CD4-positive, alpha-beta T cell treated with Interleukin-17A for 1 hour (primary cell): ENCODE measurements around the gene RPIA.
"Not testable (repeated sequence)": the region's sequence is repeated elsewhere in the genome, so short reads cannot be mapped to it uniquely, and the experiment has no call there.

Source experiments
- DNase-seq: peaks from one replicate; pipeline ENCODE4 v3.0.0-alpha.2; 2020

The RPIA gene

DNA sequence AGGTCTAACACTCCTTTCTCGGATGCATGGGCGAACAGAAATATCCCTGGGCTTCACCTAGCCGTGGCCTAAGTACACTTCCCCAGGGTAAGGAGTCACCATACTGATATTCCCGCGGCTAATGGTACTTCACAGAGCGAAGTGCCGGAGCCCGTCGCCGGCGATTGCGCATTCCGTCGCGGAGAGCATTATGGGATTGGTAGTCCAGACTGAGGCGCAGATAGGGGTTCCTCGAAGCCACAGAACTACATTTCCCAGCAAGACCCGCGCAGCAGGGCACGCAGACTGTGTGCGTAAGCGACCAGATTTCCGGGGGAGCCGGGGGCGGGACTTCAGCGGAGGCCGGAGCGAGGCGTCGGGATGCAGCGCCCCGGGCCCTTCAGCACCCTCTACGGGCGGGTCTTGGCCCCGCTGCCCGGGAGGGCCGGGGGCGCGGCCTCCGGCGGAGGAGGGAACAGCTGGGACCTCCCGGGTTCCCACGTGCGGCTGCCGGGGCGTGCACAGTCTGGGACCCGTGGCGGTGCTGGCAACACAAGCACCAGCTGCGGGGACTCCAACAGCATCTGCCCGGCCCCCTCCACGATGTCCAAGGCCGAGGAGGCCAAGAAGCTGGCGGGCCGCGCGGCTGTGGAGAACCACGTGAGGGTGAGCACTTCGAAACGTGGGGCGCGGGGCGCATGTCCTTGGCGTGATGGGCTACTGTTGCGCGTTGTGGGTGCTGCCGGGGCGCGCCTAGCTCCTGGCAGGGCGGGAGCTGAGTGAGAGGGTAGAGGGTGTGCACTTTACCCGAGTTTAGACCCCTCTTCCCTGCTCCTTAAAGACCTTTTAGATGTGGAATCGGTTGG, at the start of gene RPIA:
Gene RPIA, plus strand, starts transcription at position 335 of the 845 bp plus-strand sequence. Its CDS starts 26 bp downstream, at position 361.
- DNase-seq = peak; percentile 99

DNA sequence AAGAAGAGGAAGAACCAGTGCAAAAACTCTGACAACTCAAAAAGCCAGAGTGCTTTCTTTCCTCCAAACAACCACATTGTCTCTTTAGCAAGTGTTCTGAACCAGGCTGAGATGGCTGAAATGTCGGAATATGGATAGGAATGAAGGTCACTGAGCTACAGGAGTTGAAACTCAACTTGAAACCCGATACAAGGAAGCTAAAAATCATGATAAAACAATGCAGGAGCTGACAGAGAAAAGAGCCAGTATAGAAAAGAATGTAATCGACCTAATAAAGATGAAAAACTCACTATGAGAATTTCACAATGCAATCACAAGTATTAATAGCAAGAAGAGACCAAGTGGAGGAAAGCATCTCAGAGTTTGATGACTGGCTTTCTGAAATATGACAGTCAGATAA, 49.2 kb upstream of the RPIA start:
- no peak for DNase-seq

DNA sequence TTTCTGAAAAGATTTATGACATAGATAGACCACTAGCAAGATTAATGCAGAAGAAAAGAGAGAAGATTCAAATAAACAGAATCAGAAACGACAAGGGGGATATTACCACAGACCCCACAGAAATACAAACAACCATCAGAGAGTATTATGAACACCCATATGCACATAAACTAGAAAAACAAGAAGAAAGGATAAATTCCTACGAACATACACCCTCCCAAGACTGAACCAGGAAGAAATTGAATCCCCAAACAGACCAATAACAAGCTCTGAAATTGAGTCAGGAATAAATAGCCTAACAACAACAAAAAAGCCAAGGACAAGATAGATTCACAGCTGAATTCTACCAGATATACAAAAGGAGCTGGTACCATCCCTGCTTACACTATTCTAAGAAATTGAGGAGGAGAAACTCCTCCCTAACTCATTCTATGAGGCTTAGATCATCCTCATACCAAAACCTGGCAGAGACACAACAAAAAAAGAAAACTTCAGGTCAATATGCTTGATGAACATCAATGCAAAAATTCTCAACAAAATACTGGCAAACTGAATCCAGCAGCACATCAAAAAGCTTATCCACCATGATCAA, 46.1 kb upstream of the RPIA start:
- DNase-seq = not testable (repeated sequence)

DNA sequence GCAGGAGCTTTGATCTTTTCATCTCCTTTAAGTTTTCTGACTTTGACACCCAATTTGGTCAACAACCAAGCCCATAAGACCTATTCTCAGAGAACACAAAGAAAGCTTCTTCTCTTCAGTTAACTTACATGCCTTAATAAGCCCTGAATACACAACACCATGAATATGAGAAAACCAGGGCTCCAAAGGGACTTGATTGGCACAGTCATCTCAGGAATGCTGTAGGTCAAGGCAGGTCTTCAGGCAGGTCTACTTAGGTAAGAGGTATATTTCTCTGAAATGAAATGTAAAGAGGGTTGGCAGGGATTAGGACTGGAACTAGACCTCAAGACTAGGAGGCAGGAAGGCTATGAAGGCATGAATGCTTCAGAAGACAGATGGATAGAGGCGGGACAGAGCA, 39.8 kb upstream of the RPIA start:
- no peak for DNase-seq

DNA sequence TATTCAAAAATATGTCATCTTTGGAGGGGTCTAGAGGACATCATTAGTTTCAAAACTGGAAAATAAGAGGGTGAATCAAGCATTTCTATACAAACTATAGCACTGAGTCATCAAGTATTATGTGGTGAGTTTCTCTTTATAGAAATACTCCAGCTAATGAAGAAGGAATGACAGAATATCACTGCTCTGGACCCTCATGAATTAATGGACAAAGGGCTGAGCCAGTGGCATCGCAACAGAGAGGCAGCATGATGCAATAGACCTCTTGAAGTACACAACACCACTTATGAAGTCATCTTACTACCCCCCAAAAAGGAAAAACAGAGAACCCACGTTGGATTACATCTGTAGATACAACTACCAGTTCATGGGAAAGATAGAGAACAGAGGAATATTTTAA, 36.8 kb upstream of the RPIA start:
- no peak for DNase-seq

DNA sequence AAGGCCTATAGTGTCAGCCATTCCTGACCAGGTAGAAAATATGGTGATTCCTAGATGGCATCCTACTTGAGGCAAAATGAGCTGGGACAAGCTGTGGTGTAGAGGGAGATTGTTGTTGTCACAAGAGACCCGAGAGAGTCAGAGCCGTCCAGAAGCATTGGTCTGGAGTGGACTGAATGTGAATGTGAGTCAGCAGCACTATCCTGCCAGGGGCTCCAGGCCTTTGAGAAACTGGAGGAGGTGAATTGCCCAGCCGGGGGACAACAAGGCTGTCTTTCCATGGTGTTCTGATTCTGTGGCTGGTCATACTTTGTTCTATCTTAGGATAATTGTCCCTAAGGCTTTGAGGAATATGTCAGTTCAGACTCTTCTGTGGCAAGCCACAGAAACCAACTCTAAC, 34.8 kb upstream of the RPIA start:
- DNase-seq = no peak

DNA sequence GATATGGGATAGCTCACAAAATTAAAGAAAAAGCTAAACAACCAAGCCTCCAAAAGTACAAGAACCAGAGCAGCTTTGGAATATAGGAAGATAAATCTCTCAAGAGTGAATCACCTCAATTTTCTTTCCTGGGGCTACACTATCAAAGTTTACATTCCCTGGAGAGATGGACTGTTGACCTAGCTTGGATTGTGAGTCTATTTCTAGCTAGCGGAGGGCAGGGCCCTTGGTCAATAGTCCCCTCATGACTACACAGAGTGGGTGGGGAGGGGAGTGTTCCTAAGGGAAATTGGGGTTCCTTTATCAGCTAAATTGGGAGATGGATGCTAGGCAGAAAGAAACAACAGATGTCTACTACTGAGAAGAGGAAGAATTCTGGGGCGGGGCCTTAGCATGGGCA, 34.3 kb upstream of the RPIA start:
- DNase-seq = no peak

DNA sequence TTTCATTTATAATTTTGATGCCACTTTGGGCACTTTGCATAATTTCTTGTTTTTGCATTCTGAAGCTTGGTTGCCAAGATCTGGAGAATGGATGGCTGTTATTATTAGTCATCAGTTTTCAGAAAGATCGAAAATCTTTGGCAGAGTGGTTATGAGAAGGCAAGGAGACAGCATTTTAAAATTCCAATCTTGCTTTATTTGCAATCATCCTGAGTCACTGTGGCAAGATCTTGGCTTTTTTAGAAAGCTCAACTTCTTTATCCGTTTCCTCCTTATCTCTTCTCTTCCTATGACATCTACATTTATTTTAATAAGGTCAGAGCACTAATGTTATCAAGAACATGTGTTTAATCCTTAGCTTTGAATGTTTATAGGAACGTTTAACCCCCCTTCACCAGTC, 33.1 kb upstream of the RPIA start:
- no peak for DNase-seq

DNA sequence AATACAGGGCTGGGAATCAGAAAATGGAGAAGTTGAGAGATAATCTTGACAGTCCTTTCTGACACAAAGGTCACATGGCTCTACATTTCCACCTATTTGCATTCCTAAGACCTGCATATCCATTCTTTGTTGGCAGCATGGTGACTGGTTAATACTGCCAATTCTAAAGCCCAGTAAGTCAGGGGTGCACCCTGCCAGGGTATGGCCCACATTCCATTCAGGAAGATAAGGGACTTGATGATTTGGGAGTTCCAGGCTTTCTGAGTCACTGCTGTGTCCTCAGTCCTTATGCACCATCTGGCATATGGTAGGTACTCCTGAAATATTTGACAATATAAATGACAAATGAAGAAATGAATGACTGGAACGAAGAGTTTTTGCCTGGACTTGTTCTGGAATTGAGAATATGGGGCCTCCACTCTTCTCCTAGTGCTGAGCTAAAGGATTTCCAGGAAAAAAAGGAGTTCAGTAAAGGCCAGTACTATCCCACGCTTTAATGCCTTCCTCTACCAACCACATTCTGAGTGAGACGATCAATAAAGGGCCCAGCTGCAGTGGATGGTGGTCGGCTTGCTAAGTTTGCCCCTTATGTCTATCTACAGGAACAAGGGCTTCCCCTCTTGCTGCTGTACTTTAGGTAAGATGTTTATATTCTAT, 32.5 kb upstream of the RPIA start:
- DNase-seq = no peak

DNA sequence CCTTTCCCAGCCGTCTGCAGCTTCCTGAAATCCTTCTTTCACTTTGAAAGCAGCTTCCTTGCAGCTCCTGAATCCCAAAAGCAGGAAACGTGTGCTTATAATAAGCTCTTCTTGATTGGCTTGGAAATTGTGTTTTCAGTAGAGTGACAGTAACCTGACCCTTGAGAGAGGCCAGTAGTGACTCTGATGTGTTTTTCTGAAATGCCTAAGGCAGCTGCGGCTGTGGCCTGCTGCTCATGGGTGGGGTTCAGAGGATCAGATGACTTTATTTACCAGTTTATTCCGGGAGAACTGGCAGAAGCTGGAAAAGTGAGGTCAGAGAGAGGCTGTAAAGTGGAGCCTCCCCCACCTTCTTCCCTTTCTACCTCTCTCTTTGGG, 31.9 kb upstream of the RPIA start:
- DNase-seq = no peak

DNA sequence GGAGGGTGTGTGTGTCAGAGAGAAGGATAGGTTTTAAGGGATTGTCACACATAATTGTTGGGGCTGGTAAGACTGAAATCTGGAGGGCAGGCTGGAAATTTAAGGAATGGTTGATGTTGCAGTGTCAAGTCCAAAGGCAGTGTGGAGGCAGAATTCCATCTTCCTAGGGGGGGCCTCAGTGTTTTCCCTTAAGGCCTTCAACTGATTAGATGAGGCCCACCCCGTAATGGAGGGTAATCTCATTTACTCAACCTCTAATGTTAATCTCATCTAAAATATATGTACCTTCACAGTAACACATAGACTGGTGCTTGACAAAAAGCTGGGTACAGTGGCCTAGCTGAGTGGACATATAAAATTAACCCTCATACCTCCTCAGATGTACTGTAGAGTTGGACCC, 30.9 kb upstream of the RPIA start:
- DNase-seq = no peak

DNA sequence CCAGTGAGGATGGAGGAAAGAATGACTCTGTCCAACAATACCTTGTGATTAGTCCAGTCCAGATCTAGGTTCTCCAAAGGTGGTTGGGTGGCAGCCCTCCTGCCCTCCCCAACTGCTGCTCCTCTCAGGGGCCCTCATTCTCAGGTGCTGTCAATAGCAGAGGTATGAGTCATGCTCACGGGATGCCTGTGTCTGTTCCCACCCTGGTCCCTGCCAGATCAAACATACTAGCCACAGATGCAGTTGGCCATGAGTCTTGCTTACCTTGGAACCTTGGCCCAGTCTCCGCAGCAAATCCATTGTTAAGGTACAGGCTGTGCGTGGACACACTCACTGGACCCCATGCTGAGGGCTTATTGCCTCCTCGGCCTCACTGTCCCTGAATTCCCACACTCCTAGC, 24.9 kb upstream of the RPIA start:
- no peak for DNase-seq

DNA sequence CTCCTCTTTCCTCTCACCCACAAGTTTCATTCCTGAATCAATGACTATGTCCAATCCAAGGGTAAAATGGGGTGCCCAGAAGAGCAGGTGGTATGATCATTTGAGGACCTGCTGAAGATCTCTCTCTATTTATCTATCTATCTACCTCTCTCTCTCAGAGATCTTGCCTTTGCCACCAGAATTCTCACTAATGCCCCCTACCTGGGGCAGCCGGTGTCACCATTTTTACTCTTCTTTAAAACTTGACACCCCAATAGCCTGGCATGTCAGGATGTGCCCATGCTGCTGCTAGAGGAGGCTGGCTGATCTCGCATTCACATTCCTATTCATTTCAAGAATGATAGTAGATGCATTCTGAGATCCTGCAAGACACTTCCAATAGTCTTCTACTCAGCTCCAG, 24.3 kb upstream of the RPIA start:
- no peak for DNase-seq

DNA sequence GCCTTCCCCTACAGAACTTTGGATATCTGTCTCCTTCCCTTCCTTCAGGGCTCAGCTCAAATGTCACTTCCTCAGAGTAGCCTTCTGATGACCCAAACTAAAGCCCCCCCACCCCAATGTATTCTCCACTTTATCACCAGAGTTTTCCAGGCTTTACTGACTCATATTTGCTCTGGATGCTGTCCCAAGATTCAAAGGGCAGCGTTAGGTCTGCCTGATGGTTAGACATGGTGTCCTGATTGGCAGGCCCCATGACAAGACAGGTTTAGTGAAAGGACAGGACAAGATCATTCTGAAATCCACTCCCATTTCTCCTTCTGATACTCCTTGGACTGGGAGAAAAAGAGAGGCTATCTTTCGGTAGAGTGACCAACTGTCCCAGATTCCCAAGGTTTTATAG, 22.6 kb upstream of the RPIA start:
- no peak for DNase-seq

DNA sequence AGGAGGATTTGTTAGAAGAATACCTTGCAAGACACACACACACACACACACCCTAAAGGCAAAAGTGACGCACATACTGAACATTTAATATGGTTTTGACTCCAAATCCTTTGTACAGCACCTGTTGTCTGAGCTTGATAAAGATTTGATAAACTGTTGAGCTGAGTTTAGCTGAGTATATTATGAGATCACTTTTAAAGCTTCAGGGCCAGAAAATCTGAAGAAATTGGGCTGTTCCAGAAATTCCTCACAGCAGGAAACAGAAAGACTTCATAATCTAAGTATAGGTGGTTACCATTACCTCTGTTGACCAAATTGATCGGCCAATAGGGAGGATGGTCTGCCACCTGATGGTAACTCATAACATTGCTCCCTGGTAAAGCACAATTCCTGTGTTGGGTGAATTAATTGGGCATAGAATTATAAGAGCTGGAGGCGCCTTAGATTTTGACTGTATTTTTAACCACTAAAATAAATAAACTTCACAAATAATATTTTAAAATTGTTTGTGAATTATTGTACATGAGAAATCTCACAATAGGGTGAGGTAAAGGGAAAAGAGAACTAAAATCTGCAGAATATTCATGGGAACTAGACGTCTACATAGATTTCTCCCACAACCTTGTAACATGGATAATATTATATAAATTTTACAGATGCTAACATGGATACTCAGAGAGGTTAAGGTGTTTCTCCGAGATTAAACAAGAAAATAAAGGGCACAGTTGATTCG, 21.8 kb upstream of the RPIA start:
- DNase-seq = peak; percentile 55

DNA sequence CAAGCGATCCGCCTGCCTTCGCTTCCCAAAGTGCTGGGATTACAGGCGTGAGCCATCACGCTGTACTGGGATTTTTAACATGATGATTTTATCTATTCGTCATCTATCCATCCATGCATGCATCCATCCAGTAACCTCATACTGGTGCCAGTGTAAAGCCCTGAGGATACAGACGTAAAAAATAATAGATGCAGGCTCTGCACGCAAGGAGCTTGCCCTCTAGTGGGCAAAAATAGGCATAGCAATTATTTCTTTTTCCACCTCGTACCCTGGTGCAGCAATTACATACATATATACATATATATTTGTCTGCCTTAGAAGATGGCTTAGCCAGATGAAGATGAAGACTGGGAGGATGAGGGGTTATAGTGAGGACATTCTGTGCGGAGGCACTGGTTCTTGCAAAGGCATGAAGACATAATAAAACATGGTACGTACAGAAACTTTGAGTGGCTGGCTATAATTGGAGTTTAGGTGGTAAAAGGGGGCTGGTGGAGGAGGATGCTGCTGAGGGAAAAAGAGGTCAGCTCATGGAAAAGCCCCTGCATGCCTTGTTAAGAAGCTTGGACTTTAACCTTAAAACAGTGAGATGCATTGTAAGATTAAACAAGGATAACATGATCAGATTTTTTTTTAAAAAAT, 19.6 kb upstream of the RPIA start:
- peak; percentile 64 for DNase-seq

DNA sequence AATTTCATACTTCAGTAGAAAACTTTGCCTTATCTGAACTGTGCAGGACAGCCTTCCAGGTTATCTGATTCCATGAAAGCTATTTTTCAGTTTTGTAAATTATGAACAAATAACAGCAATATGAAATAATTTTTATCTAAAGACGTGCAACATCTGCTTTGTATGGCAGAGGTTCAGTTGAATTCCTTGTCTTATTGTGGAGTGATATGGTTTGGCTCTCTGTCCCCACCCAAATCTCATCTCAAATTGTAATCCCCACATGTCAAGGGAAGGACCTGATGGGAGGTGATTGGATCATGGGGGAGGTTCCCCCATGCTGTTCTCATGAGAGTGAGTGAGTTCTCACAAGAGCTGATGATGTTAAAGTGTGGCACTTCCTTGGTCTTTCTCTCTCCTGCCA, 18.1 kb upstream of the RPIA start:
- DNase-seq = no peak

DNA sequence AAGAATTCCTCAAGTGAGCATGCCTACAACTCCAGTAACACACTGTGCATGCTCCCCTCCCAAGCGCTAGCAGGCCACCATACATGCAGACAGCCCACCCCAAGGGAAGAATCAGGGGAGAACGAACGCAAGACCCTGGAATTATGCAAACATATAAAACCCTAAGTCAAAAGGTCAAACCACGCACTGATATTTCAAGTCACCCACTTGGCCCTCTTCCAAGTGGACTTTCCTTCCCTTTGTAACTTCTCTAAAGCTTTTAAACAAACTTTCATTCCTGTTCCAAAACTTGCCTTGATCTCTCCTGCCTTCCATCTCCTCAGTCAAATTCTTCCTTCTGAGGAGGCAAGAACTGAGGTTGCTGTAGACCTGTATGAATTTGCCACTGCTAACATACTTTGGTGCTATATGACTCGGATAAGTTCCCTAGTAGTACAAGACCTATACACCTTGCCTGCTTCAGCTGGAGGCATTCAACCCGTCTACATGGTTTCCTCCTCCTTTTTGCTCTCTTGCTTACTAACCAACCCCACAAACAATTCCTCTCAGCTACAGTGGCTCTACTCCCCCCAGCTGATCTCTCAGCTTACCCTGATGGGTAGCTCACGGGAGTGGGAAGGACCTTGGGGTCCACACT, 11.1 kb upstream of the RPIA start:
- DNase-seq = no peak

DNA sequence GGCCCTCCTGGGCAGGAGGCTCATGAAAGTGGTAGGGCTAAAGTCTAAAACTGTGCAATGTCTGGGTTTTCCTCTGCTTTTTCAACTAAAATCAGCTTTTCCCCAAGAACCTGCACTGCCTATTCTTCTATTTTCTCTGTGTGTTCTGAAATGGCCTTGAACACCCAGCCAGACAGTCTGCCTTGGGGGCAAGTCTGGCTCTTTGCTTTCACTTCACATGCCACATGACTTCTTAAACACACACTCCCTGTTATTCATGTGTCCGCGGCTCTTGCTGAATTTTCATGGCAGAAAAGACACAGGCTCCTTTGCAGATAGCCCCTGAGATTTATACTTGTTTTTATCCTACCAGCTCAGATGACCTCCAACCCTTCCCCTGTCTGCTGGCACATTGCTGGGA, 10.6 kb upstream of the RPIA start:
- DNase-seq = no peak

DNA sequence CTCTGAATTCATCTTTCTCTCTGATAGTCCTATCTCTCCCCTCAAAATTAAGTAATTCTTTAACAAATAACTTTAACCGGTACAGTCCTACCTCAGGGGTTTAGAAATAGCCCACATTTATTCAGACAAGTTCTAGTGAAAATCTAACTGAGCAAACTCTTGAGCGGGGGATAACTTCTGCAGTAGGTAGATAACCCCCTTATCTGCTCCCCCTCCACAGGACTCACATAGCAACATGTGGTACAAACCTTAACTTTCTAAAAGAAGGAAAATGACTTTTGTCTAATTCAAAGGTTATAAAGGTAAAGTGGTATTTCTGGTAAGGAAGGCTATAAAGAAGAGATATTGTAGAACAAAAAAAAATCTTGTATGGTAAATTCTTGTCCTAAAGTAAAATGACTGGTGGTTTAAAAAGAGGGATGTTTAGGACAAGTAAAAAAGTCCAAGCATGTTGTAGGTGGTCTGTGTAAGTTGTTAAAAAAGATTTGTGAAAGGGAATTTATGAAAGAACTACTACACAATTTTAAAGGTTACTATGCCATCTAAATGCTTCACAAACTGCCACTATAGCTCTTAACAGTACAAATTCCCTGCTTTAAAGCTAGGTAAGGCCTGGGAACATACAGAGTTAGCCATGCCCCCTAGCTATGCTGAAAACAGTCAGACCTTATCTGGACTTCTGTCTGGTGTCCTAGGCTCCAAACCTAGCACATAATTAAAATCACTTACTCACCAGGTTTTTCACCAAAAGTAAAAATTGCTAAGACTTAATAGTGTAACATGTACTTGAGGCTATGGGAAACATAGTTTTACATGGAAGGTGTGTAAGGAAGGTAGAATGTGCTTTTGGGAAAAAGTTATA, 8.1 kb upstream of the RPIA start:
- DNase-seq = no peak

DNA sequence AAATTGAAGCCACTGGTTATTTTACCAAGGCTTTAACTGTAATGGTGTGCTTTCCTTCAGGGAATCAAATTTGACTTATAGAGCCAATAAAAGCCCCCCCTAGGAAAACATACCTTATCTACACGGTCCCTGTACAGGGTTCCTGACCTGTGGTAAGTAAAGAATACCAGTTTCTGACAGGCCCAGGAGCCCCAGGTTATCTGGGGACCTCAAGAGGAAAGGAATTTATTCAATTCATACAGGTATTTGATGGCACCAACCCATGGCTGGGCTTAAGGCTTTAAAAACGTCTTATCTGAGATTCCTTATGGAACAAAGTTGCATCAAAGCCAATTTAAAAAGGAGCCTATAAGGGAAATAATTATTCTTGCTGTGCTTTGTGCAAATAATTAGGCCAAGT, 7.0 kb upstream of the RPIA start:
- DNase-seq = no peak

DNA sequence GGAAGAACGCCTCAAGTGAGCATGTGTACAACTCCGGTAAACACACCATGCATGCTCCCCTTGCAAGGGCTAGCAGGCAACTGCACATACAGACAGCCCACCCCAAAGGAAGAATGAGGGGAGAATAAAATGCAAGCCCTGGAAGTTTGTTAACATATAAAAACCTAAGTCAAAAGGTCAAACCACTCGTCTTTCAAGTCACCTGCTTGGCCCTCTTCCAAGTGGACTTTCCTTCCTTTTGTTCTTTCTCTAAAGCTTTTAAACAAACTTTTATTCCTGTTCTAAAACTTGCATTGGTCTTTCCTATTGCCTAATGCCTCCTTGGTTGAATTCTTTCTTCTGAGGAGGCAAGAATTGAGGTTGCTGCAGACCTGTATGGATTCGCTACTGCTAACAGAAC, 5.2 kb upstream of the RPIA start:
- no peak for DNase-seq
